Kidney epithelial cell (primary cell): Measurements from ENCODE around the gene ETS1. TPM values are rescaled to one million over a fixed set of nuclear protein-coding genes. Genes with fewer than 3 reads are reported as not detected.

Experiments used
- DNase-seq: peaks from one replicate; pipeline ENCODE4 v3.0.0-alpha.2; 2010; ENCODE audit warnings: low read depth
- H3K27me3 ChIP-seq: 2 replicates; pipeline ENCODE4 v1.6.0; 2011; ENCODE audit warnings: low read length; ENCODE audit not compliant: control insufficient read depth, insufficient read depth
- H3K36me3 ChIP-seq: 2 replicates; pipeline ENCODE4 v1.5.1; 2011; ENCODE audit warnings: low read length; ENCODE audit not compliant: control insufficient read depth, insufficient read depth
- H3K4me3 ChIP-seq: 2 replicates; pipeline ENCODE4 v1.5.1; 2011; ENCODE audit warnings: low read depth, mild to moderate bottlenecking, control low read depth, low read length
- CTCF ChIP-seq: IDR thresholded peaks from 2 replicates; pipeline ENCODE4 v1.5.1; 2011; ENCODE audit warnings: mild to moderate bottlenecking, moderate library complexity, low read length, control low read depth, inconsistent platforms; ENCODE audit not compliant: insufficient read depth, poor library complexity, severe bottlenecking
- total RNA-seq: library from RNA; depleted of rRNA; stranded (reverse); fragments of >200 nt; gene quantifications from 2 replicates; pipeline ENCODE4 v1.2.3, GENCODE V29; 2015

Gene ETS1
- total RNA-seq, 1 donor from 2014 or later: 224 TPM

- DNase-seq: no peak
- Histone ChIP-seq H3K4me3 (no peak overlapping the region), H3K36me3 (no peaks in the 10 kb centered on the region), H3K27me3 (no peaks in the 10 kb centered on the region)
- no peak for TF ChIP-seq CTCF
Measured at GRCh38 chr11:128629516-128630106, 42.3 kb upstream of the ETS1 start.

DNA sequence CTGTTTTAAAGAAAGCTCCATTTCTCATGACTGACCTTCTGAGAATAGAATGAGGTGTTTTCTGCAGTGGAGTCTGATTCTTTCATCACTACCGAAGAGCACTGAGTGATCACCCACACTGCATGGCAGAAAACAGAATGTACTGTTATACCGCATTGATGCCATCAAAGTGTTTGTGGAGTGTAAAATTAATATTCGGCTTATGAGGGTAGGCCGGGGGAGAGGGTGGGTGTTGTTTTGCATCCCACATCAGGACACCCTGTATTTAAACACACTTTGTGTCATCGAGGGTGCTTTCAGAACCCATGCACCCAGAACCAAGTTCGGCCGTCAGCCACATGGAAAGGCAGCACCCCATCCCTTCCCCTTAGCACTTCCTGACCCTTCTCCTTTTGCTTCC, 41.3 kb upstream of the ETS1 start:
- no peak for DNase-seq
- Histone ChIP-seq H3K27me3 (no peaks in the 10 kb centered on the region), H3K36me3 (no peaks in the 10 kb centered on the region), H3K4me3 (no peak overlapping the region)
- no peak for TF ChIP-seq CTCF

- Histone ChIP-seq H3K27me3 (no peaks in the 10 kb centered on the region), H3K36me3 (no peaks in the 10 kb centered on the region), H3K4me3 (no peak overlapping the region)
- no peak for DNase-seq
- TF ChIP-seq CTCF: no peak
Measured at GRCh38 chr11:128628325-128628673, 40.9 kb upstream of the ETS1 start.

- DNase-seq: no peak
- Histone ChIP-seq H3K27me3 (no peaks in the 10 kb centered on the region), H3K36me3 (no peaks in the 10 kb centered on the region), H3K4me3 (no peak overlapping the region)
- no peak for TF ChIP-seq CTCF
Measured at GRCh38 chr11:128627666-128628324, 40.4 kb upstream of the ETS1 start.

DNA sequence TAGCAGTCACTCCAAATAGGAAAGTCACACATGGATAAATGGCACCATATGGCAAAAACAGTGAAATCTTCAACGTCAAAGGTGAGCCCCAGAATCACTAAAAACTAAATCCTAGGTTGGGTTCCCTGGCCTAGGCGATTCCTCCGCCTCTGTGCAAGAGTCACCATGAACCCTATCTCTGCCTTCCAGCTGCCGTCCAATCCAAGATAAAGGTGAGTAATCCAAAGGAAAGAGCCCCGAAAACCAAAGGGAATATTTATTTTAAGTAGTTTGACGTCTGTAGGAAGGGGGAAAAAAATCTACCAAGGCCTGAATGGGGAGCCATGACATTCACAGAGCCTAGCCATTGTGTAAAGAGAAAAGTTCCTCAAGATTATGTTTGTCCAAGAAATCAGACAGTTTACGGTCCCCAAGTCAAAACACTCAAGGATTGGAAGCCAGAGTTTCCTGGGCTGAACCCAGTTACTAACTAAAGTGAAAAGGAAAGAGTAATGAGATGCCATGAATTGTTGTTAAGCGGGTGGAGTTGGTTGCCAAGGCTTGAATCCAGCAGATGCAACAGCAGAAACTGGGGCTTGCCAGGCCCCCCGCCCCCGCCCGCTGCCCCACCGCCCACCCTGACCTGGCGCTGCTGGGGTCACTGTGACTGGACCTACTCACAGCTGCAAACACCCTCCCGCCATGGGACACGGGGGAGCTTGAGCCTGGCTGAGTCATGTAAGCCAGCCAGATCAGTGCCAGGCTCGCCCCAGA, 39.7 kb upstream of the ETS1 start:
- Histone ChIP-seq H3K4me3 (no peak overlapping the region), H3K27me3 (no peaks in the 10 kb centered on the region), H3K36me3 (no peaks in the 10 kb centered on the region)
- DNase-seq: no peak
- no peak for TF ChIP-seq CTCF
